ENCODE results near the gene ZNF597.

ZNF597 gene

GRCh38 chr16:3467921-3468320 lies 24.6 kb upstream of the ZNF597 start:
- no peak overlapping the region for H3K4me3 ChIP-seq (ENCODE audit: low read length)
- TF ChIP-seq CTCF (IDR thresholded peaks at IDR 0.05; ENCODE audit: insufficient read depth, low read depth, low read length, missing control alignments), result no peak
- peak; percentile 45 for DNase-seq (ENCODE audit: low read depth)

- no peak for DNase-seq (ENCODE audit: low read depth)
- no peak for TF ChIP-seq CTCF (IDR thresholded peaks at IDR 0.05; ENCODE audit: insufficient read depth, low read depth, low read length, missing control alignments)
- H3K4me3 ChIP-seq (ENCODE audit: low read length), result no peak overlapping the region
These were observed 23.9 kb upstream of the ZNF597 start for GRCh38 chr16:3467182-3467581.

GRCh38 chr16:3465911-3466584 lies 22.7 kb upstream of the ZNF597 start:
- no peak for TF ChIP-seq CTCF (IDR thresholded peaks at IDR 0.05; ENCODE audit: insufficient read depth, low read depth, low read length, missing control alignments)
- no peak for DNase-seq (ENCODE audit: low read depth)
- H3K4me3 ChIP-seq (ENCODE audit: low read length), result no peak overlapping the region

- DNase-seq (ENCODE audit: low read depth), result no peak
- TF ChIP-seq CTCF (IDR thresholded peaks at IDR 0.05; ENCODE audit: insufficient read depth, low read depth, low read length, missing control alignments), result no peak
- no peak overlapping the region for H3K4me3 ChIP-seq (ENCODE audit: low read length)
These were observed 22.0 kb upstream of the ZNF597 start for GRCh38 chr16:3465301-3465700.

GRCh38 chr16:3461151-3461550 lies 17.8 kb upstream of the ZNF597 start:
- no peak overlapping the region for H3K4me3 ChIP-seq (ENCODE audit: low read length)
- no peak for DNase-seq (ENCODE audit: low read depth)
- TF ChIP-seq CTCF (IDR thresholded peaks at IDR 0.05; ENCODE audit: insufficient read depth, low read depth, low read length, missing control alignments), result no peak

- no peak for TF ChIP-seq CTCF (IDR thresholded peaks at IDR 0.05; ENCODE audit: insufficient read depth, low read depth, low read length, missing control alignments)
These were observed 17.3 kb upstream of the ZNF597 start for GRCh38 chr16:3460585-3460984.

GRCh38 chr16:3460121-3460520 lies 16.8 kb upstream of the ZNF597 start:
- DNase-seq (ENCODE audit: low read depth), result no peak
- H3K4me3 ChIP-seq (ENCODE audit: low read length), result no peak overlapping the region
- TF ChIP-seq CTCF (IDR thresholded peaks at IDR 0.05; ENCODE audit: insufficient read depth, low read depth, low read length, missing control alignments), result no peak

More at GRCh38 chr16:3460585-3460984, 17.3 kb upstream of the ZNF597 start:
- H3K4me3 ChIP-seq (ENCODE audit: low read length), result no peak overlapping the region
- DNase-seq (ENCODE audit: low read depth), result no peak

Data from epithelial cell of esophagus (primary cell).